Muscle of arm (tissue), 12 donors: Measurements from ENCODE around the gene KCNH3. TPM values are rescaled to one million over a fixed set of nuclear protein-coding genes. Genes with fewer than 3 reads are reported as not detected.
"Not testable (repeated sequence)": the region's sequence is repeated elsewhere in the genome, so short reads cannot be mapped to it uniquely, and the experiment has no call there.

Source experiments
- DNase-seq: peaks from one replicate; pipeline ENCODE4 v3.0.0-alpha.2; 2013
- polyA plus RNA-seq, 12 donors: library from polyadenylated mRNA; unstranded; fragments of 120-200 nt; gene quantifications; one replicate each; pipeline ENCODE4 v1.2.1, GENCODE V29; 2013; ENCODE audit not compliant: insufficient read length in 12 of 12

The KCNH3 gene
- polyA plus RNA-seq, 12 donors, result 0.75 to 2.5 (median 1.2) TPM; not detected in 2

- DNase-seq, result no peak
Measured at GRCh38 chr12:49524660-49525324, 14.0 kb upstream of the KCNH3 start.

- DNase-seq, result no peak
Measured at GRCh38 chr12:49525942-49526341, 12.9 kb upstream of the KCNH3 start.

- no peak for DNase-seq
Measured at GRCh38 chr12:49527361-49528130, 11.3 kb upstream of the KCNH3 start.

- no peak for DNase-seq
Measured at GRCh38 chr12:49529414-49529813, 9.4 kb upstream of the KCNH3 start.

- no peak for DNase-seq
Measured at GRCh38 chr12:49531745-49532144, 7.1 kb upstream of the KCNH3 start.

GRCh38 chr12:49533331-49533730 is 5.5 kb upstream of the KCNH3 start:
- no peak for DNase-seq

- not testable (repeated sequence) for DNase-seq
Measured at GRCh38 chr12:49534122-49534521, 4.7 kb upstream of the KCNH3 start.

- DNase-seq, result no peak
Measured at GRCh38 chr12:49534731-49535278, 4.0 kb upstream of the KCNH3 start.

GRCh38 chr12:49535921-49536525 is 2.8 kb upstream of the KCNH3 start:
- no peak for DNase-seq

- DNase-seq, result no peak
Measured at GRCh38 chr12:49536526-49537071, 2.2 kb upstream of the KCNH3 start.

GRCh38 chr12:49537231-49537751 is 1.5 kb upstream of the KCNH3 start:
- no peak for DNase-seq

GRCh38 chr12:49537752-49538509 is 899 bp upstream of the KCNH3 start:
- no peak for DNase-seq

GRCh38 chr12:49539406-49540228 is 787 bp downstream of the KCNH3 start:
- no peak for DNase-seq

- no peak for DNase-seq
Measured at GRCh38 chr12:49540229-49541139, 1.7 kb downstream of the KCNH3 start.

GRCh38 chr12:49541140-49541861 is 2.5 kb downstream of the KCNH3 start:
- no peak for DNase-seq

- DNase-seq, result no peak
Measured at GRCh38 chr12:49541911-49542505, 3.2 kb downstream of the KCNH3 start.

GRCh38 chr12:49542592-49543160 is 3.8 kb downstream of the KCNH3 start:
- no peak for DNase-seq
